Activated CD8-positive, alpha-beta memory T cell treated with anti-CD3 and anti-CD28 coated beads, Interleukin-2, amount 50 U/mL, for 24 hours (primary cell): ENCODE data around the gene CNTNAP5.

ENCODE experiments used
- DNase-seq: peaks from one replicate; pipeline ENCODE4 v3.0.0-alpha.2; 2020; ENCODE audit errors: extremely low read depth

CNTNAP5 gene

DNA sequence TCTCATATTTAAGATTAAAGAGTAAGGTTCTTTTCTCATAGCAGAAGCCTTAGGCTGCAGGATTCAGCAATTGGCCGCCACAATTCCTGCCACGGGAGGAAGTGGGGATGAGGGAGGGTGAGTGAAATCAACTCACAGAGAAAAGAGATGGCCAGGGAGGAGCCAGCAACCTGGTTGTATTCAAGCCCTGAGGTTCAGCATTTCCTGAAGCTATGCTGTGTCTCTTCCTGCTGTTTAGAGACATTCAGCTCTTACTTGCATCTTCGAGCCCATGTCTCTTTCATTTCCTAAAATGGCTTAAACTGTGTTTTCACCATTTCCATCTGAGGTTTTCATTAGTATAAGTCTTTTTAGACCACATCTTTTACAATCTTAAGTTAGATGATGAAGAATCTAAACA is 522.6 kb downstream of the CNTNAP5 start:
- no peak for DNase-seq

- no peak for DNase-seq
Observed at GRCh38 chr2:124558277-124558905, 533.3 kb downstream of the CNTNAP5 start.

- no peak for DNase-seq
Observed at GRCh38 chr2:124559236-124559635, 534.1 kb downstream of the CNTNAP5 start.

DNA sequence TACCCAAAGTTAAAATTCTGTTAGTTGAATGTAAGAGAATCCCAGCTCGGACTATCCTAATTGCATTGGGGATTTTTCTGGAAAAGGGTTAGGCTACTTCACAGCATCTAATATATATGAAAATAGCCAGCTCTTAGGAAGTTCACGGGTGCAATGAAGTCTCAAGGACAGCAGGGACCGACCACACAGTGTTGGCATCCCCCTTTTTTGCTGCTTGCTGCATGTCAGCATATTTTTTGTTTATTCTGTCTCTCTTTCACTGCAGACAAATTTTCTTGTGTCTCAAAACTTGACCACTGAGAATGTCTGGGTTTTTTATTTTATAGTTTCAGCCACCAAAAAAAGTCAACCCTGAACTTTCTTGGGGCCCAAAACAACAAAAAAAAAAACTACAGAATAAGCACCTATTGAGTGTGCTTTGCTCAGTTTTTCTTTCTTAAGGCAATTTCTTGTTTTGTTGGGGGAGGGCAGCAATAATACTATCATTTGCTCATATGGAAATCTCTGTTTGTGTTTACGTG is 535.6 kb downstream of the CNTNAP5 start:
- DNase-seq: no peak

GRCh38 chr2:124561486-124561885 is 536.4 kb downstream of the CNTNAP5 start:
- DNase-seq: no peak

DNA sequence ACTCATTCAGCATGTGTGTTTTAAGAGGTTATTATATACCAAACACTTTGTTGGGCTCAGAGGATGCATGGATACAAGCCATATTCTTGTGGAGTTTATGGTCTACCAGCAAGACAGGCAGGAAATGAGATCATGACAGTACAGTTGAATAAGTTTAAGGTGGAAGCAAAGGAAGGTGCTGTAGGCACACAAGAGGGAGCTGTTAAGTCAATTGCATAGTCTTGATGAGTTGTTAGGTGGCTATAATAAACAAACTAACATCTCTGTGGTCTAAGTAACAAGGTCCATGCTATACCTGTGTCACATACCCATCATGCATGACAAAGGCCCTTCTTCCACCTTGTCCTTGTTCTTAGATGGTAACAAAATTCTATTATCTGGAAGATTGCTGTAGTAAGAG is 538.3 kb downstream of the CNTNAP5 start:
- DNase-seq: no peak

DNA sequence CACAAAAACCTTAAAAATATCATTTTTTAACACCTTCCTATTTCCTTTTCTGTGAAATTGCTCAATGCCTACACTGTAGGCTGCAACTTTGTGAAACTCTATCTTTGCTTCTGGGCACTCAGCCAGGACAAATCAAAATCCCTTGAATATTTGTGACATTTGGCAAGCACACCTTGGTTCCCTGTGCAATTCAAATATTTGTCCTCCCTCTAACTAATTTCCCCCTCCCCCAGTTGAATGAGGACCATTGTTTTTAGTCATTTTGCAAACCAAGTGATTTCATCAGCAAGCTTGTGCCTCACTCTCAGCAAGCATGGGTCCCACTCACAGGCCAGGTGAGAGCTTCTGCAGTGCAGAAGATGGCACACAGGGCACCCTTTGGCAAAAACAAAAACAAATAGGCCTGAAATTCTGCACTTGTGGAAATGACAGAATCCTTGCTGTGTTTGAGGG is 541.5 kb downstream of the CNTNAP5 start:
- no peak for DNase-seq

DNA sequence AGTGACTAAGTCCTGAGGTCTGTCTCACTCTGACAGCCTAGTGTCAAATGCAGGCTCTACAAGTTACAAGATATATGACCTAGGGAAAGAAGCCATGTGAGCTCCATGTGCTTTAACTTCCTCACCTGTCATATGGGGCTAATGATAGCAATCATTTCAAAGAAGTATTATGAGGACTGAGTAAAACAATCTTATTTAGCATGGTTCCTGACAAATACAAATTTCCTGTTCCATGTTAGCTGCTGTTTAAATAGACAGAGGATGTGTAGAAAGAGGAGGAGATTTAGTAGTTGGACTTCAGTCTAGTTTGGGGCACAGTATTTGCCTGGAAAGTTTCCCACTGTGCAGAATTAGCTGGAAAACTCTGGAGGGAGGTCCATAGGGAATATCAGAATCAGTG is 545.8 kb downstream of the CNTNAP5 start:
- no peak for DNase-seq

- no peak for DNase-seq
Observed at GRCh38 chr2:124571836-124572235, 546.7 kb downstream of the CNTNAP5 start.

DNA sequence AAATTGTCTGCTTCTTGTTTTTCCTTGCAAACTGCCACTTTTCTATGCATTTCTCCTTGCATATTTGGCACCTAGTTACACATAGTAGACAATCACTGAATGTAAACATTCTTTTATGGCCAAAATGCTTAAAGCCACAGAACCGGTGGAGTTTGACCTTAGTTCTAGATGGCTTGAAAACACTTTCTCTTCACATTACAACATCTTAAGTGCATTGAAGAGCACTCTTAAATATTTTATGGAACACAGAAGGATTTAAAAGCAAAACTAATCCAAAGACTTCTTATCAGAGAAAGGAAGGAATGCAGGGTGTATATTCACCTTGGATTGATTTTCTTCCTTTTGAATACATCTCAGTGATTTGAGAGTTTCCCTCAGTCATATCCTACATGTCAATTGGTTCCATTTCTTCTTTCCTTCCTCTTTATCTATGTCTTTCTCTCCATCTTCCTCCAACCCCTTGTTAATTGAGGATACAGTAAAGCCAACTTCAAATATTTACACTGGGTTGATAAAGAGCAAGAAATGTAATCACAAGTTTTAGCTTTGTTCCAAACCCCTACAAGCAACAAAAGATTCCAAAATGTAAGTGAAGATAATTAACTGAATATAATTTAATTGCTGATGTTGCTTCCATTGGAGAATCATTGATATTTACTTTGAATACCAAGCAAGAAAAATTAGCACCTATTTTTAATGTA is 548.0 kb downstream of the CNTNAP5 start:
- DNase-seq: no peak

- DNase-seq: no peak
Observed at GRCh38 chr2:124575497-124575896, 550.4 kb downstream of the CNTNAP5 start.

GRCh38 chr2:124580263-124580662 is 555.2 kb downstream of the CNTNAP5 start:
- DNase-seq: no peak

DNA sequence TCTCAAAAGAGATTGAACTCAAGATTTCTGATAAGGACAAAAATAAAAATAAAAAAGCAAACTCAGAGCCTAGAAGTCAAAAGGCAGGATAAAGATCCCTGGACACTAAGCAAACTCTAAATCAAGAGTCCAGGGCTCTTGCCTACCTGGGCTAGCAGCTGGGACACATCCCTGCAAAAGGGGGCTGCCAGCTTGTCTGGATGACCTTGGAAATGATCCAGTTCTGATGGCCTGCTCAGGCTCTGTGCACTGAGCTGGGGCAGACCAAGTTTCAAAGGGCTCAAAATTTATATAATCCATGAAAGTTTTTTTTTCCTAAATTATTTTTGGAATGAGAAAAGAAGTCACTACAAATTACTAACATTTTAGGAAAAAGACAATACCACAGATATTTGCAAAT is 557.3 kb downstream of the CNTNAP5 start:
- DNase-seq: no peak

- DNase-seq: no peak
Observed at GRCh38 chr2:124584615-124585014, 559.5 kb downstream of the CNTNAP5 start.

DNA sequence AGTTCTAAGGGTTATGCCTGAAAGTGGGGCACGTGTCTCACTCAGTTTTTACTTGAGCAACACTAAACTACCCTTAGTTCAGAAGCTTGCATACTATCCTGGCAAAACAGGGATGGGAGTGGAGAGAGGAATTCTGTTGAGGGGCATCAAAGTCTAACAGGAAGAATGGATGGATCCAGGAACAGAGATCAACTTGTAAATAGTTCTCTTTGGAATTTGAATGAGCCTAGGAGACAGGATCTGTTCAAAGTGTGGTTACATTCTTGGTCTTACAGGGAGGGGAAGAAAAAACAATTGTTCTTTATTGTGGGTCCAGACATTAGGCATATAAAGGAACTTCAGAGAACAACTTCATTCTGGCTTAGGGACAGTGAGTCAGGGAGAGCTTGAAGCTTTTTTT is 560.2 kb downstream of the CNTNAP5 start:
- DNase-seq: no peak

DNA sequence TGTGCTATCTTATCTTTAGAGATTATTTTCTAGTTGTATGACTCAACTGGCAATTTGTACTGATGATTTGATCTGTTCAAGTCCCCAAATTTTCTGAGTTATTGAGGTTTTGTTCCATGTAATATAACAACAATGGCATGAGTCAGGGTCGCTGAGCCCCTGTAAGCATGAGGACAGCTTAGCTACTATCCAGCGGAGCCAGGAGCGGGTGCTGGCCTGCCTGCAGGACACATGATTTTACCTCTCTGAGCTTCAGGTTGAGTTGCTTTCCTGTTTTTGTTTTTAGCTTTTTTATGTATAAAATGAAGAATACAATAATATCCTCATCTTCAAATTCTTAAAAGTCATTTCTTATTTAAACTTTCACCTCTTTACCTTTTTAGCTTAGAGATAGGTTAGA is 561.1 kb downstream of the CNTNAP5 start:
- no peak for DNase-seq

GRCh38 chr2:124586835-124587234 is 561.7 kb downstream of the CNTNAP5 start:
- no peak for DNase-seq

- no peak for DNase-seq
Observed at GRCh38 chr2:124589971-124590370, 564.9 kb downstream of the CNTNAP5 start.

DNA sequence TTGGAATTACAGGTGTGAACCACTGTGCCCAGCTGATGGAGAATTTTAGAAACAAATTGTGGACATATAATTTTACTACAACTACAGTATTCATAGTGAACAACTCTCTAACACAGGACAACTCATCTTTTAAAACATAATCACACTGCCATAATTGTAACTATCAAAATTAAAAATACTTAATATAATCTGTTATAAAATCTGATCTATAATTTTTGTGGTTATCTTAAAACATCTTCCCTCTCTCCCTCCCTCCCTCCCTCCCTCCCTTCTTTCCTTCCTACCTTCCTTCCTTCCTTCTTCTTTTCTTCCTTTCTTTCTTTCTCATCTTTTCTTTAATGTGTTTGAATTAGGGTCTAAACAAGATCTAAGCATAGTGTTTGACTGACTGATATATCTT is 577.7 kb downstream of the CNTNAP5 start:
- no peak for DNase-seq

GRCh38 chr2:124604940-124605339 is 579.9 kb downstream of the CNTNAP5 start:
- no peak for DNase-seq

- no peak for DNase-seq
Observed at GRCh38 chr2:124607679-124608078, 582.6 kb downstream of the CNTNAP5 start.

DNA sequence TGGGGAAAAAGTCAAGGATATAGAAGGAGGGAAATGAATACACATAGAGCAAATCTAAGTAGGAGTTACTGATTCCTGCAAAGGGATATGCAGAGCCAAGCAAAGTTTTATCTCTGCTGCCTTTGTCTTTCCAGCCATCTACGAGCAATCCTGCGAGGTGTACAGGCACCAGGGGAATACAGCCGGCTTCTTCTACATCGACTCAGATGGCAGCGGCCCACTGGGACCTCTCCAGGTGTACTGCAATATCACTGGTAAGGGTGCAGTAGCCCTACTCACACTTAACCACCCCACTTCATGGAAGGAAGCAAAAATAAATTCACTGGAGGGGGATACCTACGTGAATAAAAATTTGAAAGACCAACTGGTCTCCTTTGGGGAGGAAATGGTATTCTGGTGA is 584.6 kb downstream of the CNTNAP5 start:
- no peak for DNase-seq

DNA sequence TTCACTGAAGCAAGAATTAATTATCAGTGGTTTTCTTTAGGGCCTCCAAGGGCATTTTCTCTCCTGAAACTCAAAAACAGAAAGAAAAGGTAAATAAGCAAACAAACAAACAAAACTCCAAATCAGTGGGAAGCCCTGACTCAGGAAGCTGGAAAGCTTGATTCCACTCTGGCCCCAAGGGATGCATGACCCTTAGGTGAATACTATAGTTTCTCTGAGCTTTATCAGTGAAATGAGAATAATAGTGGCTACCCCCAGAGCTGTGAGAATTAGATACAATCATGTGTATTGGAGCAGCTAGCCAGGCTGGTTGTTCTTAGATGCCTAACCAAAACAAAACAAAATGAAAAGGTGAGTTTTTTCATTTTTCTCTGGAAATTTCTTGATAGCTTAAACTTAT is 585.1 kb downstream of the CNTNAP5 start:
- DNase-seq: no peak
